Measurements from ENCODE around the gene FAM168B.
A peak's percentile ranks its signal among the peaks of the same experiment; 100 is the strongest.

The FAM168B gene

GRCh38 chr2:131093006-131093695, at the start of gene FAM168B:
Gene FAM168B, minus strand, starts transcription at chr2:131093460. Its CDS starts 10,814 bp downstream, at chr2:131082646.
- TF ChIP-seq, protein P1, sequence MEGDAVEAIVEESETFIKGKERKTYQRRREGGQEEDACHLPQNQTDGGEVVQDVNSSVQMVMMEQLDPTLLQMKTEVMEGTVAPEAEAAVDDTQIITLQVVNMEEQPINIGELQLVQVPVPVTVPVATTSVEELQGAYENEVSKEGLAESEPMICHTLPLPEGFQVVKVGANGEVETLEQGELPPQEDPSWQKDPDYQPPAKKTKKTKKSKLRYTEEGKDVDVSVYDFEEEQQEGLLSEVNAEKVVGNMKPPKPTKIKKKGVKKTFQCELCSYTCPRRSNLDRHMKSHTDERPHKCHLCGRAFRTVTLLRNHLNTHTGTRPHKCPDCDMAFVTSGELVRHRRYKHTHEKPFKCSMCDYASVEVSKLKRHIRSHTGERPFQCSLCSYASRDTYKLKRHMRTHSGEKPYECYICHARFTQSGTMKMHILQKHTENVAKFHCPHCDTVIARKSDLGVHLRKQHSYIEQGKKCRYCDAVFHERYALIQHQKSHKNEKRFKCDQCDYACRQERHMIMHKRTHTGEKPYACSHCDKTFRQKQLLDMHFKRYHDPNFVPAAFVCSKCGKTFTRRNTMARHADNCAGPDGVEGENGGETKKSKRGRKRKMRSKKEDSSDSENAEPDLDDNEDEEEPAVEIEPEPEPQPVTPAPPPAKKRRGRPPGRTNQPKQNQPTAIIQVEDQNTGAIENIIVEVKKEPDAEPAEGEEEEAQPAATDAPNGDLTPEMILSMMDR (IDR thresholded peaks at IDR 0.05; ENCODE audit: borderline replicate concordance, insufficient read depth, low read depth, low read length) = no peak
- H3K4me3 ChIP-seq (ENCODE audit: low read depth, low read length) = peak within 1 kb of the TSS; percentile 68

DNA sequence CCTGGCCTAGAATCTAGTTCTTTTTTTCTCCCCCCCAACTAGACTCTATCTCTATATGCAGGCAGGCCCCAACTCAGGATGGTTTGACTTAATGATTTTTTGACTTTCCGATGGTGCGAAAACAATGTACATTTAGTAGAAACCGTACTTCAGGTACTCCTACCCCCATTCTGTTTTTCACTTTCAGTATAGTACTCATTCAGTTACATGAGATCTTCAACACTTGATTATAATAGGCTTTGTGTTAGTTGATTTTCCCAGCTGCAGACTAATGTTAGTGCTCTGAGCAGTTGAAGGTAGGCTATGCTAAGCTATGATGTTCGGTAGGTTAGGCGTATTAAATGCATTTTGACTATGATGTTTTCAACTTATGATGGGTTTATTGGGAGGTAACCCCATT, 49.6 kb upstream of the FAM168B start:
- TF ChIP-seq, protein P1 (IDR thresholded peaks at IDR 0.05; ENCODE audit: borderline replicate concordance, insufficient read depth, low read depth, low read length) = no peak
- no peak overlapping the region for H3K4me3 ChIP-seq (ENCODE audit: low read depth, low read length)

GRCh38 chr2:131140581-131140980, 47.3 kb upstream of the FAM168B start:
- TF ChIP-seq, protein P1 (IDR thresholded peaks at IDR 0.05; ENCODE audit: borderline replicate concordance, insufficient read depth, low read depth, low read length) = no peak
- no peak overlapping the region for H3K4me3 ChIP-seq (ENCODE audit: low read depth, low read length)

DNA sequence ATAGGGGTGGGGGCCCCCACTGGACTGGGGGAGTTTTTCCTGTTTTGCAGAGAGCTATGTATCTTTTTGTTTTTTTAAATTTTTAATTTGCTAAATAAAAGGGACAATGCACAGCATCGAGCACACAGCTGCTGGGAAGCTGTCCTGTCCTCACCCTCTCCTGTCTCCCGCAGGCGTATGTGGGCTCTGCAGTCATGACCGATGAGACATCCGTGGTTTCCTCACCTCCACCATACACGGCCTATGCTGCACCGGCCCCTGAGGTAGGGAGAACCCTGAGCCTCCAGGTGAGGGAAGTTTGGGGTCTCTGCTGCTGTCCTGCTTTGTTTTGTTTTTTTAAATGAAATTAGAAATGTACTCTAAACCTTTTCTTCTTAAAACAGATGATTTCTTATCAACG, 39.5 kb upstream of the FAM168B start:
- TF ChIP-seq, protein P1 (IDR thresholded peaks at IDR 0.05; ENCODE audit: borderline replicate concordance, insufficient read depth, low read depth, low read length) = no peak
- no peak overlapping the region for H3K4me3 ChIP-seq (ENCODE audit: low read depth, low read length)

DNA sequence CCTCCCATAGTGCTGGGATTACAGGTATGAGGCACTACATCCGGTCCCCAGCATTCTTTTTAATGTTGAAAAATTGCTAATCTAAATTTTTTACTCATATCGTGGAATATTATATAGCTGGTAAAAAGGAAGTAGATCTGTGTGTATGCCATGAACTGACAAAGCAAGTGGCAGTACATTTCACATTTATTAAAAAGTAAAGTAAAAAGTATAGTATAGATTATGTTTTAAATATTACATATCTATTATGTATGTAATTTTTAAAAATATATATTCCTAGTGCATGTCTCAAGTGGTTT, 37.0 kb upstream of the FAM168B start:
- TF ChIP-seq, protein P1 (IDR thresholded peaks at IDR 0.05; ENCODE audit: borderline replicate concordance, insufficient read depth, low read depth, low read length) = no peak
- no peak overlapping the region for H3K4me3 ChIP-seq (ENCODE audit: low read depth, low read length)

DNA sequence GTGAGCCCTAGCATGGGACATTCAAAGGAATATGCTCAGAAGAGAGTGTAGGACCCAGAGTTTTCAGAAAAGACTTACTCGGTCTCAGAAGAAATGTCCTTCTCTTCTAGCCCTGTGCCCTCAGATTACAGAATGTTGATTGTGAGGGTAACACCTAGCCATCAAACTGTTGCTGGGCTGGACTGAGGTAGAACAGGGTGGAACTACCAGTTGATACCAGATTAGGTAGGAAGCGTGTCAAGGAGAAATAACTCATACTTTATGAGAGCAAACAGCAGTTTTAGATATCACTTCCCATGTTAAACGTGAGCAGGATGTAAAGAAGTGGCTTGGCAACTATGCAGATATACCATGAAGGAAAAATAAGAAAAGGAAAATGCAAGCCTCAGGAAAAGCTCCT, 34.7 kb upstream of the FAM168B start:
- no peak overlapping the region for H3K4me3 ChIP-seq (ENCODE audit: low read depth, low read length)
- TF ChIP-seq, protein P1 (IDR thresholded peaks at IDR 0.05; ENCODE audit: borderline replicate concordance, insufficient read depth, low read depth, low read length) = no peak

DNA sequence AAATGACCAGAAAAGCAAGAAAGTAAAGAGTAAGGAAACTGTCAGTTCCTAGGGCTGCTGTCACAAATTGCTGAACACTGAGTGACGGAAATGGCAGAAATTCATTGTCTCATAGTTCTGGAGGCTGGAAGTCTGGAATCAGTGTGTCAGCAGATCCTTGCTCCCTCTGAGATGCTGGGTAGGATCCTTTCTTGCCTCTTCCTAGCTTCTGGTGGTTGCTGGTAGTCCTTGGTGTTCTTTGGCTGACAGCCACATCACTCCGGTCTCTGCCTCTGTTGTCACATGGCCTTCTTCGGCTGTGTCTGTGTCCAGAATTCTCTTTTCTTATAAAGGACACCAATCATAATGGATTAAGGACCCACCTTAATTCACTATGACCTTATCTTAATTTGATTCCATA, 33.8 kb upstream of the FAM168B start:
- no peak overlapping the region for H3K4me3 ChIP-seq (ENCODE audit: low read depth, low read length)
- TF ChIP-seq, protein P1 (IDR thresholded peaks at IDR 0.05; ENCODE audit: borderline replicate concordance, insufficient read depth, low read depth, low read length) = no peak
